T-helper 17 cell (primary cell): Measurements from ENCODE around the gene CYP27A1. TPM values are rescaled to one million over a fixed set of nuclear protein-coding genes. Genes with fewer than 3 reads are reported as not detected.

Experiments
- ATAC-seq: fragments of 150-1000 bp; cut with Tn5 transposase; 2 replicates; pipeline ENCODE4 v1.10.0; 2021; ENCODE audit warnings: mild to moderate bottlenecking, moderate library complexity
- DNase-seq, 3 donors: peaks; one replicate each; pipeline versions ENCODE4 v3.0.0 to v3.0.0-alpha.2; 2020 to 2021
- H3K9me3 ChIP-seq: one replicate; pipeline ENCODE4 v1.7.0; 2013; ENCODE audit warnings: low read length, mild to moderate bottlenecking; ENCODE audit not compliant: control insufficient read depth, poor library complexity, severe bottlenecking
- H3K27ac Mint-ChIP-seq: one replicate; pipeline ENCODE4 v1.8.0; 2022; ENCODE audit warnings: mild to moderate bottlenecking, moderate library complexity, mixed read lengths
- H3K27me3 Mint-ChIP-seq: one replicate; pipeline ENCODE4 v1.8.0; 2022; ENCODE audit warnings: mixed read lengths
- H3K36me3 Mint-ChIP-seq: one replicate; pipeline ENCODE4 v1.8.0; 2022; ENCODE audit warnings: low read depth, mixed read lengths
- H3K4me1 Mint-ChIP-seq: one replicate; pipeline ENCODE4 v1.8.0; 2022; ENCODE audit warnings: mild to moderate bottlenecking, mixed read lengths
- H3K4me3 Mint-ChIP-seq: one replicate; pipeline ENCODE4 v1.8.0; 2022; ENCODE audit warnings: mild to moderate bottlenecking, moderate library complexity, mixed read lengths
- total RNA-seq, 4 donors: library from RNA in 2 of 4; stranded (reverse) in 2 of 4; gene quantifications; one replicate each; pipeline ENCODE4 v1.2.3 and lab custom pipeline; 2022 to 2026

CYP27A1 gene
- total RNA-seq, 2 donors from 2014 or later, result 0.39 to 0.52 TPM

GRCh38 chr2:218780851-218781690 lies 876 bp upstream of the CYP27A1 start:
- H3K9me3 ChIP-seq, result no peaks in the 10 kb centered on the region
- ATAC-seq, result no peak
- H3K36me3 Mint-ChIP-seq, result peaks cover 16% of the 10 kb centered on the region
- peaks cover 6% of the 10 kb centered on the region for H3K4me1 Mint-ChIP-seq
- no peak for DNase-seq
- H3K27ac Mint-ChIP-seq, result no peak overlapping the region
- peaks cover 52% of the 10 kb centered on the region for H3K27me3 Mint-ChIP-seq
- H3K4me3 Mint-ChIP-seq, result peak overlapping the region; percentile 19

GRCh38 chr2:218782528-218782844 lies 539 bp downstream of the CYP27A1 start:
- Mint-ChIP-seq H3K4me3 (no peak overlapping the region), H3K4me1 (peaks cover 6% of the 10 kb centered on the region), H3K27me3 (peaks cover 62% of the 10 kb centered on the region), H3K27ac (no peak overlapping the region), H3K36me3 (peaks cover 16% of the 10 kb centered on the region)
- ATAC-seq, result no peak
- H3K9me3 ChIP-seq, result no peaks in the 10 kb centered on the region
- DNase-seq, result no peak

- no peak for ATAC-seq
- no peak overlapping the region for H3K27ac Mint-ChIP-seq
Measured at GRCh38 chr2:218783688-218784087, 1.7 kb downstream of the CYP27A1 start.

GRCh38 chr2:218785103-218785502 lies 3.2 kb downstream of the CYP27A1 start:
- Mint-ChIP-seq H3K27me3 (peaks cover 55% of the 10 kb centered on the region), H3K36me3 (peaks cover 8% of the 10 kb centered on the region), H3K4me3 (no peak overlapping the region), H3K4me1 (peaks cover 6% of the 10 kb centered on the region), H3K27ac (no peak overlapping the region)
- ATAC-seq (no peak), DNase-seq (no peak)
- H3K9me3 ChIP-seq, result no peaks in the 10 kb centered on the region

More at GRCh38 chr2:218783688-218784087, 1.7 kb downstream of the CYP27A1 start:
- H3K27me3 Mint-ChIP-seq, result peaks cover 60% of the 10 kb centered on the region
- H3K36me3 Mint-ChIP-seq, result peaks cover 13% of the 10 kb centered on the region
- no peaks in the 10 kb centered on the region for H3K9me3 ChIP-seq
- DNase-seq, result no peak
- H3K4me3 Mint-ChIP-seq, result no peak overlapping the region
- peaks cover 6% of the 10 kb centered on the region for H3K4me1 Mint-ChIP-seq

GRCh38 chr2:218786133-218786532 lies 4.2 kb downstream of the CYP27A1 start:
- H3K27me3 Mint-ChIP-seq, result peaks cover 48% of the 10 kb centered on the region

GRCh38 chr2:218788529-218789255 lies 6.7 kb downstream of the CYP27A1 start:
- ATAC-seq, result no peak
- Mint-ChIP-seq H3K36me3 (peaks cover 1% of the 10 kb centered on the region), H3K4me1 (no peaks in the 10 kb centered on the region), H3K27me3 (peaks cover 30% of the 10 kb centered on the region), H3K4me3 (no peak overlapping the region), H3K27ac (no peak overlapping the region)
- DNase-seq, result no peak
- H3K9me3 ChIP-seq, result no peaks in the 10 kb centered on the region

More at GRCh38 chr2:218786133-218786532, 4.2 kb downstream of the CYP27A1 start:
- DNase-seq, result no peak
- H3K27ac Mint-ChIP-seq, result no peak overlapping the region
- peaks cover 3% of the 10 kb centered on the region for H3K4me1 Mint-ChIP-seq
- no peak for ATAC-seq
- H3K4me3 Mint-ChIP-seq, result no peak overlapping the region
- H3K9me3 ChIP-seq, result no peaks in the 10 kb centered on the region
- peaks cover 8% of the 10 kb centered on the region for H3K36me3 Mint-ChIP-seq

GRCh38 chr2:218792433-218792832 lies 10.5 kb downstream of the CYP27A1 start:
- DNase-seq (no peak), ATAC-seq (no peak)
- H3K9me3 ChIP-seq, result no peaks in the 10 kb centered on the region
- Mint-ChIP-seq H3K4me3 (no peak overlapping the region), H3K27ac (no peak overlapping the region), H3K4me1 (no peaks in the 10 kb centered on the region), H3K27me3 (peaks cover 37% of the 10 kb centered on the region), H3K36me3 (no peaks in the 10 kb centered on the region)

- Mint-ChIP-seq H3K27me3 (peaks cover 35% of the 10 kb centered on the region), H3K36me3 (no peaks in the 10 kb centered on the region), H3K4me3 (no peak overlapping the region), H3K27ac (no peak overlapping the region), H3K4me1 (no peaks in the 10 kb centered on the region)
- no peak for DNase-seq
- H3K9me3 ChIP-seq, result no peaks in the 10 kb centered on the region
- ATAC-seq, result no peak
Measured at GRCh38 chr2:218796691-218797090, 14.7 kb downstream of the CYP27A1 start.

GRCh38 chr2:218798767-218799504 lies 17.0 kb downstream of the CYP27A1 start:
- H3K4me3 Mint-ChIP-seq, result no peak overlapping the region
- no peaks in the 10 kb centered on the region for H3K9me3 ChIP-seq
- H3K36me3 Mint-ChIP-seq, result no peaks in the 10 kb centered on the region
- H3K27ac Mint-ChIP-seq, result no peak overlapping the region
- DNase-seq (no peak), ATAC-seq (no peak)
- H3K4me1 Mint-ChIP-seq, result peaks cover 2% of the 10 kb centered on the region
- H3K27me3 Mint-ChIP-seq, result peaks cover 31% of the 10 kb centered on the region

- peaks cover 4% of the 10 kb centered on the region for H3K9me3 ChIP-seq
- DNase-seq (no peak), ATAC-seq (no peak)
- Mint-ChIP-seq H3K36me3 (no peaks in the 10 kb centered on the region), H3K4me1 (peaks cover 2% of the 10 kb centered on the region), H3K27me3 (peaks cover 25% of the 10 kb centered on the region), H3K27ac (no peak overlapping the region), H3K4me3 (no peak overlapping the region)
Measured at GRCh38 chr2:218799990-218800389, 18.0 kb downstream of the CYP27A1 start.

- peaks cover 13% of the 10 kb centered on the region for H3K27me3 Mint-ChIP-seq
- peaks cover 2% of the 10 kb centered on the region for H3K4me1 Mint-ChIP-seq
- ATAC-seq, result peak; percentile 77
Measured at GRCh38 chr2:218802386-218802994, 20.5 kb downstream of the CYP27A1 start.

GRCh38 chr2:218804817-218805216 lies 22.9 kb downstream of the CYP27A1 start:
- DNase-seq (no peak), ATAC-seq (no peak)
- Mint-ChIP-seq H3K4me3 (no peak overlapping the region), H3K27ac (no peak overlapping the region), H3K4me1 (peaks cover 2% of the 10 kb centered on the region), H3K27me3 (peaks cover 17% of the 10 kb centered on the region), H3K36me3 (no peaks in the 10 kb centered on the region)
- peaks cover 9% of the 10 kb centered on the region for H3K9me3 ChIP-seq

More at GRCh38 chr2:218802386-218802994, 20.5 kb downstream of the CYP27A1 start:
- no peak overlapping the region for H3K27ac Mint-ChIP-seq
- DNase-seq, result no peak
- H3K4me3 Mint-ChIP-seq, result no peak overlapping the region
- peaks cover 9% of the 10 kb centered on the region for H3K9me3 ChIP-seq
- no peaks in the 10 kb centered on the region for H3K36me3 Mint-ChIP-seq

- peaks cover 9% of the 10 kb centered on the region for H3K9me3 ChIP-seq
- Mint-ChIP-seq H3K4me3 (no peak overlapping the region), H3K4me1 (peaks cover 2% of the 10 kb centered on the region), H3K27me3 (peaks cover 13% of the 10 kb centered on the region), H3K36me3 (no peaks in the 10 kb centered on the region), H3K27ac (no peak overlapping the region)
- ATAC-seq, result no peak
- DNase-seq, result no peak
Measured at GRCh38 chr2:218805627-218806026, 23.7 kb downstream of the CYP27A1 start.
